ENCODE measurements around the gene ANKRD34C.
"Not testable (repeated sequence)": the region's sequence is repeated elsewhere in the genome, so short reads cannot be mapped to it uniquely, and the experiment has no call there.

Gene ANKRD34C

DNA sequence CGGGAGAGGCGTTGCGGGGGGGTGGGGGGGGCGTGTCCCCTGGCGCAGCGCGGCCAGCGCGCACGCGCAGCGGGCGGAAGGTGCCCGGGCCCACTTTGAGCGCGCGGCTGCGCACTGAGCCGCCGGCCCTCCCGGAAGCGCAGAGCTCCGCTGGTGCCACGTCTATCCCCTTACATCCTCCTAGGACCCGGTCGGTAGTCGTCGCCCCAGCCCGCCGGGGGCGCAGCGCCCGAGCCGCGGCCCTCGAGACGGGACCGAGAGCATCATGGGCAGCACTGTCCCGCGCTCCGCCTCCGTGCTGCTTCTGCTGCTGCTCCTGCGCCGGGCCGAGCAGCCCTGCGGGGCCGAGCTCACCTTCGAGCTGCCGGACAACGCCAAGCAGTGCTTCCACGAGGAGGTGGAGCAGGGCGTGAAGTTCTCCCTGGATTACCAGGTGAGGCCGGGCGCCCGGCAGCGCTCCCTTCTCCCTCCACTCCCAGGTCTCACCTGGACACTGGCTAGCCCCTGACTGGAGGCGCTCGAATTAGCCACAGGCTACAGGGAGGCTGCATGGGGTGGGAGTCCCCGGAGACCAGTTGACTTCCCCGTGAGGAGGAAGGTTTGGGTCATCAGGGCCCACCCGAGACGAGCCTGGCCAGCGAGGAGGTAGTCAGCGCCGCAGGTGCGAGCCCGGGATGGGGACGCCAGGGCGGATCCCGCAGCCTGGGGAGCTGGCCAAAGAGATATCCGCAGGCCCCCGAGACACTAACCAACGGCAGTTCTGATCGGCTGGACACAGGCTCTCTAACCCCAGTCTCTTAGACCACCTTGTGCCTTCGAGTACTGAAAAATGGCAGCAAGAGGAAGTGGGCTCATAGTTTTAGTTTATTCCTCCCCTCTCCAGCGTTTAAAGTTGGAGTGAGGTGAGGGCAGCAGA, 28.7 kb downstream of the ANKRD34C start, which contains the start of gene TMED3:
TSS of gene TMED3 (plus strand) at position 128 of the 916 bp plus-strand sequence. CDS start at position 266, 138 bp downstream.
- in situ Hi-C loops (cut with HindIII; ENCODE audit: low sequenced_read_pairs): no loop called here

DNA sequence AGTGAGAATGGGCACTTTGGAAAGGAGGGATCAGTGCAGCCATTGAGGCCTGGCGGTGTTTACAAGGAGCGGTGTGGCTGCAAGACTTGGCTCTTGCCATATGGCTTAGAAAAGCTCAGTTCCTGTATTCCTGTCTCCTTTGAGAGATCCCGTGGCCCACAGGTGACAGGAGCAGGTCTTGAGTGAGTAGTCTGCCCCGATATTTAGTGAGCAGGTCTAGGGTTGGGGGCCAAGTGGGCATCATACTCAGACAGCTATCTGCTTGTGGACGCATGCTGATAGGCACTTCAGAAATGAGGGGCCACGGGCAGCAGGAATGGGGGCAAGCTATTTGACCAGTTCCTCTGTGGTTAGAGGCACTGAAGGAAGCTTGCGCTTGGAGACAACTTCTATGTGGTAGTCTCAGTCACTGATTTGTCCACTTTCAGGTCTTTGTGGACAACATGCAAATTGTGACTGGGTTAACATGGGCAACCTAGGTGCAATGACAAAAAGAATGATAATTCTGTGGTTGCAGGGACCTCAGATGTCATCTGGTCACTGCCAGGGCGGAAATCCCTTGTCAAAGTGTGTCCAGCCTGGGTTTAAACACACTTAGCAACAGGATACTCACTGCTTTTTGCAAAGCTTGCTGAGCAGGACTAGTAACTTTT, 29.5 kb downstream of the ANKRD34C start:
- in situ Hi-C loops (cut with HindIII; ENCODE audit: low sequenced_read_pairs): no loop called here

DNA sequence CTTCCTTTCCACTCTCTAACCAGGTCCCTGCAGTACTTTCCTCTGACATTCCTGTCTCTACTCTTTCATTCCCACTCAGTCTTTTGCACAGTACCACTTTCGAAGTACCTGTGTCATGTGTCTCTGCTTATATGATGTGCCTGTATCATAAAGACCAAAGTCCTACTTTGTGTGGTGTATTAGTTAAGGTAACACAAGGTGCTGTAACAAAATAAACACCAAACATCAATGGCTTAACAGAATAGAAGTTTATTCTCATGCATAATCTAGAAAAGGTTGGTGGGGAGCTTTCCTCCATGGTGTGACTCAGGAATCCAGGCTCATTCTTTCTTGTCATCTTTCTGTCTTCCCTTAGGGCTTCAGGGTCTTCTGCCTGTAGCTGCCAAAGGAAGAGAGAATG, 31.7 kb downstream of the ANKRD34C start:
- in situ Hi-C loops (cut with HindIII; ENCODE audit: low sequenced_read_pairs): no loop called here

DNA sequence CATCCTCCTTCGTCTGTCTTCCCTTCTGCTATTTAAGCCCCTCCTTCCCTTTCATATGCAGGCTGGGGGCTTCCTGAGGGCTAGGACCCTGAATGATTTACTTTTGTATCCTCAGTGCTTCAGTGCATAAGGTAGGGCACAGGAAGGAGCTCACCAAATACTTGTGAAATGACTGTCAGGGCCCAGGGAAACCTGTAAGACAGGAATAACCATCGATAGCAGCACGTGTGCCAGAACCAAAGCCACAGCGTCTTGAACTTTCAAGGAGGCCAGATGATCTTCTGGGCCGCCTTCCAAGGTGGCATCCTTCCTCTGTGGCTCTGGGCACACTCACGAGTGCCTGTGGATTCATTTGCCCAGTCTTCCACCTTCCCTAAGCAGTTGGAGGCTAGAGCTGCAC, 32.3 kb downstream of the ANKRD34C start:
- in situ Hi-C loops (cut with HindIII; ENCODE audit: low sequenced_read_pairs): no loop called here

DNA sequence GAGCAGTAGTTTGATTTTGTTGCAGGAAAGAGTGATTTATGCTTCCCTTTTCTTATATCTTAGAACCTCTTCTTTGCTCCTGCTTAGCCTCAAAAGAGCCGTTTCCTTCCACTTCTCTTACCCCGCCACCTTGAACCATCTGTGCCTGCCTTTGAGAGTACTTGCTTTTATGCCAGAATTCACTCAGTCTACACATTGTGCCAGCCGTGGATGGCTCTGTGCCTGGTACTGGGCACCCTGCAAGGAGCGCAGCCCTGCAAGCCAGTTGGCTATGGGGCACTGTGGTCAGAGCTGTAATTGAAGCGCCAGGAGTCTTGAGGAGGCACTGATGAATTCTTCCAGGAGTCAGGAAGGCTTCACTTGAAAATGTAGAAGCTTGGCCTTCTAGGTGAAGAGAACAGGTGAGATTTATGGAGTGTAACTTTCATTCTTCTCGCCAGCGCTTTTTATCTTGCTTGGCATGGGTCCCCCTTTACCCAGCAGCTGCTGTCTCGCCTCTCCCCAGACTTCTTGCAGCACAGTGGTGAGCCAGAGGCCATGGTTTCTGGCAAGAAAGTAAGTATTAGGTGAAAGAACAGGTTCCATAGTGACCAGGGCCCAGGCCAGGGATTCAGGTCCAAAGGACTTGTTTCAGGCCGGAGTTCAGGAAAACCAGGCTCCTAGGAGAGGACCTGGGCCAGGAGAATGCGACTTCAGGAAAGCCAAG, 33.3 kb downstream of the ANKRD34C start:
- in situ Hi-C loops (cut with HindIII; ENCODE audit: low sequenced_read_pairs): no loop called here

DNA sequence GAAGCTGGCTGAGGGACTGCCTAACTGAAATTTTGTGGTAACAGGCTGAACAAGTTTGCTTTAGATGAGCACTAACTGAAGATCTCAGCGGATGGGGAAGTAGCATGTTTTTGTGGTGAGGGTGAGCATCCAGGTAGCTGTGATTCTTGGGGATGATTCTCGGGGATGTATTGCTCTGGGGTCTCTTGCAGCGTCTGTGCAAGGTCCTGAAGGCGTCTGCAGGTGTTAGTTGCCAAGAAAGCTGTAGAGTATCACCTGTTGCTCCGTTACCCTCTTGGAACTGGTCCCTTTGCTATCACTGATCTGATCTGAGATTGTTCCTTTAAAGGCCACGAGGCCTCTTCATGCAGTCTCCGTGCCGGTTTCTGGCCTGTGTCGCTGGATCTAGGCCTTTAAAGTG, 34.3 kb downstream of the ANKRD34C start:
- in situ Hi-C loops (cut with HindIII; ENCODE audit: low sequenced_read_pairs): no loop called here

DNA sequence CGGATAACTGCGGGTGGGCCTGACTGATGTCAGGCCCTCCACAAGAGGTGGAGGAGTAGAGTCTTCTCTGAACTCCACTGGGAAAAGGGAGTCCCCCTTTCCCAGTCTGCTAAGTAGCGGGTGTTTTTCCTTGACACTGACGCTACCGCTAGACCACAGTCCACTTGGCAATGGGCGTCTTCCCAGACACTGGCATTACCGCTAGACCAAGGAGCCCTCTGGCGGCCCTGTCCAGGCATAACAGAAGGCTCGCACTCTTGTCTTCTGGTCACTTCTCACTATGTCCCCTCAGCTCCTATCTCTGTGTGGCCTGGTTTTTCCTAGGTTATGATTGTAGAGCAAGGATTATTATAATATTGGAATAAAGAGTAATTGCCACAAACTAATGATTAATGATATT, 37.5 kb downstream of the ANKRD34C start:
- in situ Hi-C loops (cut with HindIII; ENCODE audit: low sequenced_read_pairs): not testable (repeated sequence)

DNA sequence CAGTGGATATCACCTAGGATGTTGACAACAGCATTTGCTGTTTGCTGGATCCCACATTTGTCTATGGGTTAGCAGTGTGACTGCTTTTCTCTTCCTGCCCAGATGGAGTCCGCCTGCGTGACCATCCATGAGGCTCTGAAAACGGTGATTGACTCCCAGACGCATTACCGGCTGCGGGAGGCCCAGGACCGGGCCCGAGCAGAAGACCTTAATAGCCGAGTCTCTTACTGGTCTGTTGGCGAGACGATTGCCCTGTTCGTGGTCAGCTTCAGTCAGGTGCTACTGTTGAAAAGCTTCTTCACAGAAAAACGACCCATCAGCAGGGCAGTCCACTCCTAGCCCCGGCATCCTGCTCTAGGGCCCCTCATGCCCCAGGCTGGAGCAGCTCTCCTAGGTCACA, 39.4 kb downstream of the ANKRD34C start:
- in situ Hi-C loops (cut with HindIII; ENCODE audit: low sequenced_read_pairs): no loop called here

DNA sequence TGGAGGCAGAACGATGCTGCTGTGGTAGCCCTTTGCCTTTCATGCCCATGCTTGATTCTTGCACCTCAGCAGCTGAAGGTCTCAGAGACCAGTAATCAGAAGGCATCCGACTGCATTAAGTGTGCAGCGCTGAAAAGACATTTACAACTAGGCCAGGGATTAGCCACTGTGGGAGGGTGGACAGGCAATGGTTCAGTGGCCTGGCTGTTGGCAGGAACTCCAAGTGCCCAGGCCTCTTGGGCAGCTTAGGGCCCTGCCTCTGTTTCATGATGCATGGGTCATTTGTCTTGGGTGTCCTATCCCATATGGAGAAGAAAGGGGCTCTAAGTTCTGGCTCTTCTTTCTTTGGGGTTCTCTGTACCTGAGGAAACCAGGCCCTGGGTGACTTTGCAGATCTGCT, 39.8 kb downstream of the ANKRD34C start:
- in situ Hi-C loops (cut with HindIII; ENCODE audit: low sequenced_read_pairs): no loop called here

DNA sequence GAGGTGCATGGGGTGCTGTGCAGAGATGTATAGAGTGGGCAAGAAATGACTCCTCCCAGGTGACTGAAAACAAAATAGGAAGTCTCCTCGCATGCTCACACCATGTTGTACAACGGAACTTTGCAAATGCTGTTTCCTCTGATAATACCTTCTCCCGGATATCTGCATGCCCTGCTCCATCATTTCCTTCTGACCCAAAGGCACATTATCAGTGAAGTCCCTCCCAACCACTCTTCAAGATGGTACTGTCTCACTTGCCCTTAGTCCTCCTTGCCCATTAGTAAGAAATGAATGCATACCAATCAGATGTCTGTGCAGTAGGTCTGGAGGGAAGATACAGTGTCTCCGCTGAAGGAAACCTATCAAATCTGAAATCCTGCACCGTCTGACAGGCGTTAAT, 40.4 kb downstream of the ANKRD34C start:
- in situ Hi-C loops (cut with HindIII; ENCODE audit: low sequenced_read_pairs): no loop called here

DNA sequence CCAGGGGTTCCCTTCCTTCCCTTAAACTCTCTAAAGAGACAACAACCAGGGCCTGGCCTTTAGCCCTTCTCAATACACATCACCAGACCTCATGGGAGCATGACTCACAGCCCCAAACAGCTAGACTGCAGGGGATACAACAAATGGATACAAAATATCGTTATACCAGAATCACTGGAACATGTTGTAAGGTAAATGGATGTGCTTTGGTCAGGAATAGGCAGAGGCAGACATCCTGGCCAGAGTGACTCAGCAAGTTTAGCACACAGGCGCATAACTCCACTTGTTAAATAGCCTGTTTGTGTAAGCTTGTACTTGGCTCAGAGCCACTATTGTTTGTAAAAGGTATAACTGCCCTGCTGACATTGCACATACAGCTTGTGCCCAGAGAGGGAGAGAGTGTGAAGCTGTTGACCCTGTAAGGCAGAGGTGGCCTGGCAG, 46.7 kb downstream of the ANKRD34C start:
- in situ Hi-C loops (cut with HindIII; ENCODE audit: low sequenced_read_pairs): no loop called here

All from endothelial cell of hepatic sinusoid (primary cell).